IMR-90 (cell line): ENCODE measurements around the gene CHPF2.

Experiments used
- CEBPB ChIP-seq: IDR thresholded peaks from 2 replicates; pipeline ENCODE4 v1.6.1; 2012; ENCODE audit warnings: low read depth, low read length, improper control_type of control experiment
- FOS ChIP-seq: fragments of 150-350 bp; IDR thresholded peaks from 2 replicates; pipeline ENCODE4 v1.6.1; 2016; ENCODE audit warnings: low read depth, low read length
- POLR2A ChIP-seq: IDR thresholded peaks from 2 replicates; pipeline ENCODE4 v1.6.1; 2012; ENCODE audit warnings: mild to moderate bottlenecking, low read depth, low read length
- RFX5 ChIP-seq: IDR thresholded peaks from 2 replicates; pipeline ENCODE4 v1.8.0; 2012; ENCODE audit warnings: low read depth, mild to moderate bottlenecking, low read length, moderate library complexity
- TF ChIP-seq, protein P1 (sequence below): conservative IDR thresholded peaks from 2 replicates; pipeline ENCODE4 v1.5.1; 2012; ENCODE audit warnings: mild to moderate bottlenecking, low read depth, low read length, improper control_type of control experiment

GRCh38 chr7:151195616-151196450 lies 36.5 kb upstream of the CHPF2 start:
- TF ChIP-seq FOS (no peak), CEBPB (no peak), POLR2A (no peak), RFX5 (no peak)
- TF ChIP-seq, protein P1, sequence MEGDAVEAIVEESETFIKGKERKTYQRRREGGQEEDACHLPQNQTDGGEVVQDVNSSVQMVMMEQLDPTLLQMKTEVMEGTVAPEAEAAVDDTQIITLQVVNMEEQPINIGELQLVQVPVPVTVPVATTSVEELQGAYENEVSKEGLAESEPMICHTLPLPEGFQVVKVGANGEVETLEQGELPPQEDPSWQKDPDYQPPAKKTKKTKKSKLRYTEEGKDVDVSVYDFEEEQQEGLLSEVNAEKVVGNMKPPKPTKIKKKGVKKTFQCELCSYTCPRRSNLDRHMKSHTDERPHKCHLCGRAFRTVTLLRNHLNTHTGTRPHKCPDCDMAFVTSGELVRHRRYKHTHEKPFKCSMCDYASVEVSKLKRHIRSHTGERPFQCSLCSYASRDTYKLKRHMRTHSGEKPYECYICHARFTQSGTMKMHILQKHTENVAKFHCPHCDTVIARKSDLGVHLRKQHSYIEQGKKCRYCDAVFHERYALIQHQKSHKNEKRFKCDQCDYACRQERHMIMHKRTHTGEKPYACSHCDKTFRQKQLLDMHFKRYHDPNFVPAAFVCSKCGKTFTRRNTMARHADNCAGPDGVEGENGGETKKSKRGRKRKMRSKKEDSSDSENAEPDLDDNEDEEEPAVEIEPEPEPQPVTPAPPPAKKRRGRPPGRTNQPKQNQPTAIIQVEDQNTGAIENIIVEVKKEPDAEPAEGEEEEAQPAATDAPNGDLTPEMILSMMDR = no peak
